HepG2 (cell line): ENCODE data around the gene NOS1AP. TPM values are rescaled to one million over a fixed set of nuclear protein-coding genes. Genes with fewer than 3 reads are reported as not detected.

Experiments
- ATAC-seq: fragments of 200-7000 bp; cut with Tn5 transposase; 3 replicates; pipeline ENCODE4 v1.9.1; 2020; ENCODE audit warnings: mild to moderate bottlenecking, moderate library complexity
- BruUV-seq: library from RNA; stranded (reverse); fragments of 400-500 nt; replicated peaks from 2 replicates; lab custom pipeline; 2021; lab: Mats Ljungman, UMichigan
- CTCF ChIA-PET: fragments of 300-600 bp; formaldehyde crosslinking; extraction: SDS; loops from one replicate; lab custom pipeline; 2021; ENCODE audit warnings: low total read pairs, inconsistent platforms, low intra/inter-chr PET ratio; lab: Yijun Ruan, JAX
- POLR2A ChIA-PET: fragments of 350-600 bp; sonication (Branson Sonifier 250); formaldehyde crosslinking; loops from one replicate; lab custom pipeline; 2020; ENCODE audit warnings: antibody characterized with exemption, inconsistent platforms; lab: Yijun Ruan, JAX
- DNase-seq: peaks from one replicate; pipeline ENCODE4 v3.0.0-alpha.2; 2015; ENCODE audit warnings: low spot score
- FAIRE-seq: peaks from 3 replicates; lab custom pipeline; 2011; peaks lifted over from hg19 to GRCh38; lab: Jason Lieb, UNC
- H2AFZ ChIP-seq: one replicate; pipeline ENCODE4 v1.6.1; 2011; ENCODE audit warnings: low read length, inconsistent platforms
- H3K27ac ChIP-seq: fragments of 300-600 bp; 3 replicates; pipeline ENCODE4 v1.8.0; 2011; ENCODE audit warnings: mixed run types, mild to moderate bottlenecking, mixed read lengths, low read length, inconsistent platforms; ENCODE audit not compliant: insufficient read depth; ENCODE audit errors: extremely low read length
- H3K27me3 ChIP-seq, 2 experiments: fragments of 200-600 bp in 1 of 2; 2 replicates in 1 of 2; 3 replicates in 1 of 2; pipeline versions ENCODE4 v1.6.0 to v1.8.0; 2011; ENCODE audit warnings: low read length in 2 of 2, mild to moderate bottlenecking in 2 of 2, moderate library complexity in 2 of 2, inconsistent platforms in 1 of 2; ENCODE audit not compliant: insufficient read depth in 2 of 2, control insufficient read depth in 1 of 2
- H3K36me3 ChIP-seq, 2 experiments: fragments of 200-600 bp in 1 of 2; replicated peaks in 1 of 2; 2 replicates in 1 of 2; 3 replicates in 1 of 2; pipeline versions ENCODE4 v1.5.1 to v1.8.0; 2011; ENCODE audit warnings: low read length in 2 of 2, inconsistent platforms in 1 of 2; ENCODE audit not compliant: insufficient read depth in 2 of 2, control insufficient read depth in 1 of 2
- H3K4me1 ChIP-seq: 2 replicates; pipeline ENCODE4 v1.5.1; 2012; ENCODE audit warnings: low read length, inconsistent platforms; ENCODE audit not compliant: insufficient read depth
- H3K4me2 ChIP-seq: 2 replicates; pipeline ENCODE4 v1.6.0; 2011; ENCODE audit warnings: low read depth, low read length, inconsistent platforms
- H3K4me3 ChIP-seq, 3 experiments: fragments of 200-600 bp in 1 of 3; sonication (generic), shearing (Covaris generic) in 1 of 3; replicated peaks in 1 of 3; 2 replicates each; pipeline ENCODE4 v1.5.1; 2011 to 2016; ENCODE audit warnings: low read length in 3 of 3, inconsistent platforms in 2 of 3, low read depth in 2 of 3, mild to moderate bottlenecking in 2 of 3, control low read depth in 1 of 3, mixed read lengths in 1 of 3; ENCODE audit not compliant: insufficient read depth in 1 of 3
- H3K79me2 ChIP-seq: one replicate; pipeline ENCODE4 v1.6.1; 2011; ENCODE audit warnings: low read length, inconsistent platforms; ENCODE audit not compliant: insufficient read depth
- H3K9ac ChIP-seq: 2 replicates; pipeline ENCODE4 v1.6.0; 2011; ENCODE audit warnings: mild to moderate bottlenecking, low read depth, low read length, inconsistent platforms; ENCODE audit not compliant: insufficient read depth
- H3K9me3 ChIP-seq: 2 replicates; pipeline ENCODE4 v1.5.1; 2012; ENCODE audit warnings: mild to moderate bottlenecking, low read length
- H4K20me1 ChIP-seq: 2 replicates; pipeline ENCODE4 v1.6.0; 2011; ENCODE audit warnings: inconsistent platforms, mild to moderate bottlenecking, low read length, moderate library complexity; ENCODE audit not compliant: insufficient read depth
- BORCS8-MEF2B ChIP-seq: sonication (generic); formaldehyde crosslinking; IDR thresholded peaks from 2 replicates; pipeline ENCODE4 v1.8.0; 2022; ENCODE audit warnings: mild to moderate bottlenecking, missing genetic modification reagents
- EED ChIP-seq: sonication (generic); formaldehyde crosslinking; IDR thresholded peaks from 2 replicates; pipeline ENCODE4 v1.5.0; 2020; ENCODE audit warnings: mild to moderate bottlenecking, missing genetic modification reagents
- HIVEP1 ChIP-seq: sonication (generic); formaldehyde crosslinking; IDR thresholded peaks from 2 replicates; pipeline ENCODE4 v1.4.0; 2020; ENCODE audit warnings: mild to moderate bottlenecking, missing genetic modification reagents
- MTERF4 ChIP-seq: sonication (generic); formaldehyde crosslinking; IDR thresholded peaks from 2 replicates; pipeline ENCODE4 v1.8.0; 2023; ENCODE audit warnings: mild to moderate bottlenecking, missing genetic modification reagents
- NBN ChIP-seq: fragments of 450-650 bp; conservative IDR thresholded peaks from 2 replicates; pipeline ENCODE4 v1.6.1; 2017
- RBM39 ChIP-seq: fragments of 200-400 bp; formaldehyde crosslinking; IDR thresholded peaks from one replicate; pipeline ENCODE4 v1.6.1; 2018; ENCODE audit warnings: antibody characterized with exemption, mild to moderate bottlenecking, low read depth, low read length; ENCODE audit not compliant: poor library complexity, severe bottlenecking
- TCF7 ChIP-seq: sonication (generic); IDR thresholded peaks from 2 replicates; pipeline ENCODE4 v1.6.1; 2016; ENCODE audit warnings: antibody characterized with exemption, low read depth
- TGIF2 ChIP-seq: IDR thresholded peaks from 2 replicates; pipeline ENCODE4 v1.6.1; 2016; ENCODE audit warnings: control low read depth, missing compliant biosample characterization
- TOPORS ChIP-seq: sonication (generic); formaldehyde crosslinking; IDR thresholded peaks from 2 replicates; pipeline ENCODE4 v1.8.0; 2023; ENCODE audit warnings: mild to moderate bottlenecking, missing genetic modification reagents
- ZNF160 ChIP-seq: sonication (generic); formaldehyde crosslinking; IDR thresholded peaks from 2 replicates; pipeline ENCODE4 v1.8.0; 2022; ENCODE audit warnings: mild to moderate bottlenecking, inconsistent platforms, missing genetic modification reagents
- ZNF337 ChIP-seq: sonication (generic); formaldehyde crosslinking; IDR thresholded peaks from 2 replicates; pipeline ENCODE4 v1.5.1; 2020; ENCODE audit warnings: missing genetic modification reagents, low read depth, mild to moderate bottlenecking, borderline replicate concordance
- WGBS: methylation state at CpG from one replicate; pipeline ENCODE4 v1.1.6; 2017; ENCODE audit warnings: low lambda C conversion rate; 5-methylcytosine and 5-hydroxymethylcytosine counted together
- in situ Hi-C: cut with HindIII; loops from 2 replicates; pipeline ENCODE4 v1.10.0; 2017; ENCODE audit warnings: low pct_unique_long_range_greater_than_20kb; ENCODE audit not compliant: extremely low pct_ligation_motif_present
- intact Hi-C: fragments of 100-400 bp; cut with micrococcal nuclease; formaldehyde crosslinking; loops from one replicate; pipeline ENCODE4 v1.10.0; 2022; ENCODE audit not compliant: unreplicated experiment
- polyA plus RNA-seq, 8 experiments: library from polyadenylated mRNA; depleted of rRNA in 3 of 8; stranded (reverse) in 7 of 8; unstranded in 1 of 8; fragments of >200 nt; fragmentation: Illumina TruSeq in 4 of 8; extraction: Trizol in 4 of 8; gene quantifications; 2 replicates each; pipeline versions ENCODE4 v1.2.1 to v1.2.3, GENCODE V29; 2011 to 2016; ENCODE audit warnings: low read depth in 4 of 8, missing spikeins in 1 of 8, mixed read lengths in 1 of 8; ENCODE audit not compliant: insufficient read depth in 1 of 8
- total RNA-seq, 5 experiments: library from RNA; depleted of rRNA; stranded (reverse); fragments of >200 nt; fragmentation: Illumina TruSeq; extraction: Trizol; gene quantifications; 2 replicates each; pipeline ENCODE4 v1.2.3, GENCODE V29; 2016; ENCODE audit warnings: low read depth in 1 of 5
- TF ChIP-seq, protein P1 (sequence below): sonication (generic); formaldehyde crosslinking; IDR thresholded peaks from 2 replicates; pipeline ENCODE4 v1.5.1; 2020; ENCODE audit warnings: mild to moderate bottlenecking, missing genetic modification reagents, moderate library complexity
- TF ChIP-seq, protein P2 (sequence below): IDR thresholded peaks from 2 replicates; pipeline ENCODE4 v1.6.1; 2016; ENCODE audit warnings: missing compliant biosample characterization, missing genetic modification reagents, borderline replicate concordance
- TF ChIP-seq, protein P3 (sequence below): IDR thresholded peaks from 2 replicates; pipeline ENCODE4 v1.6.1; 2016; ENCODE audit warnings: low read depth, missing genetic modification reagents, missing compliant biosample characterization

NOS1AP gene
- total and polyA plus RNA-seq, 2 of the 13 experiments (the other 11 are each of a cell fraction or from before 2014, with no cell fraction given) = 2.0 to 3.3 TPM

DNA sequence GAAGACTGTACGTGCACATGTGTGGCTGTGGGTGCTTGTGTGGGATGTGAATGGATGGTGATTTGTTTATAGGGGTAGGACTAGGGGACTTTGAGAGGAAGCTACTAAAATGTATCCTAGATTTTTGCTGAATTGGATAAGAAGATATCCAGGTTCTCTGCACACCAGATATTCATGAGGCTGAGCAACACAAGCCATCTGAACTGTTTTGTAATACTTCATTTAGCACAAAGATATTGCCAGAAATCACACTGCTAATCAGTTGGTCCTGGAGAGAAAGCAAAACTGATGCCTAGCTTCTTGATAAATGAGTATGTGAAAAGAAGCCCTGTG, 135.3 kb downstream of the NOS1AP start:
- H3K4me2 ChIP-seq = no peak overlapping the region
- in situ Hi-C loops (no loop called here), intact Hi-C loops (loop anchor here (5.0 kb wide), 1 partner anchor 548 kb away; no protein-coding TSS in a partner anchor)
- no TSS peak for BruUV-seq
- no peak overlapping the region for H3K4me3 ChIP-seq
- H3K9me3 ChIP-seq = no peaks in the 10 kb centered on the region
- H3K36me3 ChIP-seq = no peaks in the 10 kb centered on the region
- POLR2A ChIA-PET = no interaction called here
- H3K27me3 ChIP-seq = no peaks in the 10 kb centered on the region; a peak in 1 of 5 replicates
- FAIRE-seq = no peak
- no peak for DNase-seq
- ATAC-seq = no peak
- CTCF ChIA-PET = no interaction called here
- TF ChIP-seq ZNF337 (CRISPR knock-in tag) = no peak
- no peak for TF ChIP-seq MTERF4 (CRISPR knock-in tag)
- no peak for TF ChIP-seq BORCS8-MEF2B (CRISPR knock-in tag)
- TF ChIP-seq, protein P1, sequence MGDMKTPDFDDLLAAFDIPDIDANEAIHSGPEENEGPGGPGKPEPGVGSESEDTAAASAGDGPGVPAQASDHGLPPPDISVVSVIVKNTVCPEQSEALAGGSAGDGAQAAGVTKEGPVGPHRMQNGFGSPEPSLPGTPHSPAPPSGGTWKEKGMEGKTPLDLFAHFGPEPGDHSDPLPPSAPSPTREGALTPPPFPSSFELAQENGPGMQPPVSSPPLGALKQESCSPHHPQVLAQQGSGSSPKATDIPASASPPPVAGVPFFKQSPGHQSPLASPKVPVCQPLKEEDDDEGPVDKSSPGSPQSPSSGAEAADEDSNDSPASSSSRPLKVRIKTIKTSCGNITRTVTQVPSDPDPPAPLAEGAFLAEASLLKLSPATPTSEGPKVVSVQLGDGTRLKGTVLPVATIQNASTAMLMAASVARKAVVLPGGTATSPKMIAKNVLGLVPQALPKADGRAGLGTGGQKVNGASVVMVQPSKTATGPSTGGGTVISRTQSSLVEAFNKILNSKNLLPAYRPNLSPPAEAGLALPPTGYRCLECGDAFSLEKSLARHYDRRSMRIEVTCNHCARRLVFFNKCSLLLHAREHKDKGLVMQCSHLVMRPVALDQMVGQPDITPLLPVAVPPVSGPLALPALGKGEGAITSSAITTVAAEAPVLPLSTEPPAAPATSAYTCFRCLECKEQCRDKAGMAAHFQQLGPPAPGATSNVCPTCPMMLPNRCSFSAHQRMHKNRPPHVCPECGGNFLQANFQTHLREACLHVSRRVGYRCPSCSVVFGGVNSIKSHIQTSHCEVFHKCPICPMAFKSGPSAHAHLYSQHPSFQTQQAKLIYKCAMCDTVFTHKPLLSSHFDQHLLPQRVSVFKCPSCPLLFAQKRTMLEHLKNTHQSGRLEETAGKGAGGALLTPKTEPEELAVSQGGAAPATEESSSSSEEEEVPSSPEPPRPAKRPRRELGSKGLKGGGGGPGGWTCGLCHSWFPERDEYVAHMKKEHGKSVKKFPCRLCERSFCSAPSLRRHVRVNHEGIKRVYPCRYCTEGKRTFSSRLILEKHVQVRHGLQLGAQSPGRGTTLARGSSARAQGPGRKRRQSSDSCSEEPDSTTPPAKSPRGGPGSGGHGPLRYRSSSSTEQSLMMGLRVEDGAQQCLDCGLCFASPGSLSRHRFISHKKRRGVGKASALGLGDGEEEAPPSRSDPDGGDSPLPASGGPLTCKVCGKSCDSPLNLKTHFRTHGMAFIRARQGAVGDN (CRISPR knock-in tag) = no peak
- TF ChIP-seq, protein P2, sequence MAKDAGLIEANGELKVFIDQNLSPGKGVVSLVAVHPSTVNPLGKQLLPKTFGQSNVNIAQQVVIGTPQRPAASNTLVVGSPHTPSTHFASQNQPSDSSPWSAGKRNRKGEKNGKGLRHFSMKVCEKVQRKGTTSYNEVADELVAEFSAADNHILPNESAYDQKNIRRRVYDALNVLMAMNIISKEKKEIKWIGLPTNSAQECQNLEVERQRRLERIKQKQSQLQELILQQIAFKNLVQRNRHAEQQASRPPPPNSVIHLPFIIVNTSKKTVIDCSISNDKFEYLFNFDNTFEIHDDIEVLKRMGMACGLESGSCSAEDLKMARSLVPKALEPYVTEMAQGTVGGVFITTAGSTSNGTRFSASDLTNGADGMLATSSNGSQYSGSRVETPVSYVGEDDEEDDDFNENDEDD = no peak
- no peak for TF ChIP-seq TGIF2
- no peak for TF ChIP-seq HIVEP1
- TF ChIP-seq, protein P3, sequence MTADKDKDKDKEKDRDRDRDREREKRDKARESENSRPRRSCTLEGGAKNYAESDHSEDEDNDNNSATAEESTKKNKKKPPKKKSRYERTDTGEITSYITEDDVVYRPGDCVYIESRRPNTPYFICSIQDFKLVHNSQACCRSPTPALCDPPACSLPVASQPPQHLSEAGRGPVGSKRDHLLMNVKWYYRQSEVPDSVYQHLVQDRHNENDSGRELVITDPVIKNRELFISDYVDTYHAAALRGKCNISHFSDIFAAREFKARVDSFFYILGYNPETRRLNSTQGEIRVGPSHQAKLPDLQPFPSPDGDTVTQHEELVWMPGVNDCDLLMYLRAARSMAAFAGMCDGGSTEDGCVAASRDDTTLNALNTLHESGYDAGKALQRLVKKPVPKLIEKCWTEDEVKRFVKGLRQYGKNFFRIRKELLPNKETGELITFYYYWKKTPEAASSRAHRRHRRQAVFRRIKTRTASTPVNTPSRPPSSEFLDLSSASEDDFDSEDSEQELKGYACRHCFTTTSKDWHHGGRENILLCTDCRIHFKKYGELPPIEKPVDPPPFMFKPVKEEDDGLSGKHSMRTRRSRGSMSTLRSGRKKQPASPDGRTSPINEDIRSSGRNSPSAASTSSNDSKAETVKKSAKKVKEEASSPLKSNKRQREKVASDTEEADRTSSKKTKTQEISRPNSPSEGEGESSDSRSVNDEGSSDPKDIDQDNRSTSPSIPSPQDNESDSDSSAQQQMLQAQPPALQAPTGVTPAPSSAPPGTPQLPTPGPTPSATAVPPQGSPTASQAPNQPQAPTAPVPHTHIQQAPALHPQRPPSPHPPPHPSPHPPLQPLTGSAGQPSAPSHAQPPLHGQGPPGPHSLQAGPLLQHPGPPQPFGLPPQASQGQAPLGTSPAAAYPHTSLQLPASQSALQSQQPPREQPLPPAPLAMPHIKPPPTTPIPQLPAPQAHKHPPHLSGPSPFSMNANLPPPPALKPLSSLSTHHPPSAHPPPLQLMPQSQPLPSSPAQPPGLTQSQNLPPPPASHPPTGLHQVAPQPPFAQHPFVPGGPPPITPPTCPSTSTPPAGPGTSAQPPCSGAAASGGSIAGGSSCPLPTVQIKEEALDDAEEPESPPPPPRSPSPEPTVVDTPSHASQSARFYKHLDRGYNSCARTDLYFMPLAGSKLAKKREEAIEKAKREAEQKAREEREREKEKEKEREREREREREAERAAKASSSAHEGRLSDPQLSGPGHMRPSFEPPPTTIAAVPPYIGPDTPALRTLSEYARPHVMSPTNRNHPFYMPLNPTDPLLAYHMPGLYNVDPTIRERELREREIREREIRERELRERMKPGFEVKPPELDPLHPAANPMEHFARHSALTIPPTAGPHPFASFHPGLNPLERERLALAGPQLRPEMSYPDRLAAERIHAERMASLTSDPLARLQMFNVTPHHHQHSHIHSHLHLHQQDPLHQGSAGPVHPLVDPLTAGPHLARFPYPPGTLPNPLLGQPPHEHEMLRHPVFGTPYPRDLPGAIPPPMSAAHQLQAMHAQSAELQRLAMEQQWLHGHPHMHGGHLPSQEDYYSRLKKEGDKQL (CRISPR knock-in tag) = no peak
- no peak for TF ChIP-seq NBN
- TF ChIP-seq ZNF160 (CRISPR knock-in tag) = no peak
- TF ChIP-seq TCF7 = no peak
- TF ChIP-seq TOPORS (CRISPR knock-in tag) = no peak
- no peak for TF ChIP-seq EED
- no peak for TF ChIP-seq RBM39
- no peaks in the 10 kb centered on the region for H4K20me1 ChIP-seq
- peaks cover 44% of the 10 kb centered on the region for H3K79me2 ChIP-seq
- no peak overlapping the region for H2AFZ ChIP-seq
- H3K27ac ChIP-seq = no peak overlapping the region
- H3K9ac ChIP-seq = no peak overlapping the region
- WGBS = 94% methylated on average over 1 of the region's 1 CpG
- peaks cover 37% of the 10 kb centered on the region for H3K4me1 ChIP-seq
